PC-9 (cell line): ENCODE measurements around the gene RNU2-1.
"Not testable (repeated sequence)": the region's sequence is repeated elsewhere in the genome, so short reads cannot be mapped to it uniquely, and the experiment has no call there.

Source experiments
- CTCF ChIP-seq: fragments of 200-600 bp; sonication (generic); conservative IDR thresholded peaks from 2 replicates; pipeline ENCODE4 v1.6.1; 2017; ENCODE audit warnings: mixed run types, antibody characterized with exemption, mild to moderate bottlenecking, moderate library complexity
- EZH2 ChIP-seq: fragments of 200-600 bp; sonication (generic); IDR thresholded peaks from 2 replicates; pipeline ENCODE4 v1.8.0; 2017; ENCODE audit warnings: antibody characterized with exemption, low read depth

DNA sequence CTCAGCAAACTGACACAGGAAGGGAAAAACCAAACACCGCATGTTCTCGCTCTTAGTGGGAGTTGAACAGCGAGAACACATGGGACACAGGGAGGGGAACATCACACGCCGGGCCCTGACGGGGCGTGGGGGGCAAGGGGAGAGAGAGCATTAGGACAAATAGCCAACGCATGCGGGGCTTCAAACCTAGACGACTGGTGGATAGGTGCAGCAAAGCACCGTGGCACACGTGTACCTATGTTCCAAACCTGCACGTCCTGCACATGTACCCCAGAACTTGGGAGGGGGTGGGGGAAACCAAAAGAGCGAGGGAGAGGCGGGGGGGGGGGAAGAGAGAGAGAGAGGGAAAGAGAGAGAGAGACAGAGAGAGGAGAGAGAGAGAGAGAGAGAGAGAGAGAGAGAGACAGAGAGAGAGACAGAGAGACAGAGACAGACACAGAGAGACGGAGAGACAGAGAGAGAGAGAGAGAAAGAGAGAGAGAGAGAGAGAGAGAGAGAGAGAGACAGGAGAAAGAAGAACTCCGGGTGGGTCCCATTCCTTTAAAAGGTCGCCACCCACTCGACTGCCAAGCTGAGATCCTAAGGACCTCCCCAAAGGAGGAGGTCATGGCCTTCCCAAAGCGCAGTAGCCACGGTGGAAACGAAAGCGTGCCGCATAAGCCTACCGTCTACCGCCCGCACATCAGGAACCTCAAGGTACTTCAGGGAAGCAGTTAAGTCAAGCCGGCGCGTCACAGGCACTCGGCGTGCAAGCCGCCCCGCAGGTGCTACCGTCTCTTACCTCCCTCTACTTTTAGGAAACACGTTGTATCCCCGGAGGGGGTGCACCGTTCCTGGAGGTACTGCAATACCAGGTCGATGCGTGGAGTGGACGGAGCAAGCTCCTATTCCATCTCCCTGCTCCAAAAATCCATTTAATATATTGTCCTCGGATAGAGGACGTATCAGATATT, 37.1 kb upstream of the RNU2-1 start:
- not testable (repeated sequence) for TF ChIP-seq EZH2, CTCF
